Measurements from ENCODE around the gene MEGF8. TPM values are rescaled to one million over a fixed set of nuclear protein-coding genes. Genes with fewer than 3 reads are reported as not detected.

The MEGF8 gene
- total RNA-seq, 2 donors from 2014 or later, result 9.7 to 14.0 TPM

GRCh38 chr19:42297039-42297438 lies 28.4 kb upstream of the MEGF8 start:
- Mint-ChIP-seq H3K36me3 (ENCODE audit: insufficient read depth in 2 of 2) (peaks cover 2 to 6% of the 10 kb centered on the region in 2 donors), H3K27ac (no peak overlapping the region), H3K4me1 (ENCODE audit: low read depth) (peaks cover 15% of the 10 kb centered on the region), H3K4me3 (no peak overlapping the region), H3K27me3 (ENCODE audit: low read depth) (no peaks in the 10 kb centered on the region), H3K9me3 (no peaks in the 10 kb centered on the region)
- DNase-seq, result no peak
- ATAC-seq (replicated peaks in 1 of 2), result no peak

- H3K36me3 Mint-ChIP-seq (ENCODE audit: insufficient read depth in 2 of 2), result peaks cover 0 to 2% of the 10 kb centered on the region in 2 donors
- H3K4me3 Mint-ChIP-seq, result peak within 1 kb of the TSS; percentile 92 to 96
- H3K4me1 Mint-ChIP-seq (ENCODE audit: low read depth), result peaks cover 26% of the 10 kb centered on the region
- H3K27me3 Mint-ChIP-seq (ENCODE audit: low read depth), result no peaks in the 10 kb centered on the region
- H3K9me3 Mint-ChIP-seq, result no peaks in the 10 kb centered on the region
- peak; percentile 22 to 23 for ATAC-seq (replicated peaks in 1 of 2)
- DNase-seq, result peak in 1 of 2 donors; percentile 25
- peak within 1 kb of the TSS; percentile 51 for H3K27ac Mint-ChIP-seq
These were observed 23.7 kb upstream of the MEGF8 start, which contains the start of gene PRR19 for GRCh38 chr19:42301646-42302203. Gene PRR19, plus strand, starts transcription at chr19:42302132. Its CDS starts 7,453 bp downstream, at chr19:42309585.

DNA sequence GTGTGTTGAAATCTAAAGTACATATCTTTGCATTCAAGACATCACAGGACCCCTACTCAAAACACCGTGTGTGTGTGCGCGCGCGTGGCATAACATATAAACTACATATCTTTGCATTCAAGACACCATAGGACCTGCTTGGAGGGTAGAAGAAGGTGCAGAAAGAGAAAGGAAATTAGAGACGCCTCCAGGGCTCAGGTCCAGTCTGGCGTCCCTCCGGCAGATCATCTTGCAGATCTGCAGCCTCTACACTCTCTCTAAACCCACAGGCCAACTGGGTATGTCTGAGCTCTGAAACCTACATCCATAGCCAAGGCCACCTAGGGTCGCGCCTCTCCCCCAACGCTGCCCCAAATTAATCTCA lies 22.4 kb upstream of the MEGF8 start:
- Mint-ChIP-seq H3K4me1 (ENCODE audit: low read depth) (peaks cover 24% of the 10 kb centered on the region), H3K27me3 (ENCODE audit: low read depth) (no peaks in the 10 kb centered on the region), H3K9me3 (no peaks in the 10 kb centered on the region), H3K4me3 (peak overlapping the region; percentile 92 to 96), H3K36me3 (ENCODE audit: insufficient read depth in 2 of 2) (no peaks in the 10 kb centered on the region), H3K27ac (peak overlapping the region; percentile 10)
- no peak for DNase-seq
- peak; percentile 1 to 2 for ATAC-seq (replicated peaks in 1 of 2)

DNA sequence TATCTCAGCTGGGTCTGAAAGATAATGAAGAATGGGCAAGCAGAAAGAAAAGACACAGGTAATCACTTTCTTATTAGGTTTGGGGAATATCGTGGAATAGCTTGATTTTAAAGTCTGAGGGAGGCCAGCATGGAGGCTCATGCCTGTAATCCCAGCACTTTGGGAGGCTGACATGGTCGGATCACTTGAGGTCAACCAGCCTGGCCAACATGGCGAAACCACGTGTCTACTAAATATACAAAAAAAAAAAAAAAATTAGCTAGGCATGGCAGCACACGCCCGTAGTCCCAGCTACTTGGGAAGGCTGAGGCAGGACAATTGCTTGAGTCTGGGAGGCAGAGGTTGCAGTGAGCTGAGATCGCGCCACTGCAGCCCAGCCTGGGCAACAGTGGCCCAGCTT lies 21.6 kb upstream of the MEGF8 start:
- Mint-ChIP-seq H3K4me3 (peak overlapping the region in 1 of 2 donors; percentile 96), H3K36me3 (ENCODE audit: insufficient read depth in 2 of 2) (no peaks in the 10 kb centered on the region), H3K9me3 (no peaks in the 10 kb centered on the region), H3K4me1 (ENCODE audit: low read depth) (peaks cover 24% of the 10 kb centered on the region), H3K27me3 (ENCODE audit: low read depth) (no peaks in the 10 kb centered on the region), H3K27ac (peak overlapping the region; percentile 10)
- no peak for DNase-seq
- ATAC-seq (replicated peaks in 1 of 2), result no peak

- ATAC-seq (replicated peaks in 1 of 2) (no peak), DNase-seq (no peak)
- H3K36me3 Mint-ChIP-seq (ENCODE audit: insufficient read depth in 2 of 2), result no peaks in the 10 kb centered on the region
- peaks cover 9% of the 10 kb centered on the region for H3K27me3 Mint-ChIP-seq (ENCODE audit: low read depth)
- H3K9me3 Mint-ChIP-seq, result no peaks in the 10 kb centered on the region
- peaks cover 16% of the 10 kb centered on the region for H3K4me1 Mint-ChIP-seq (ENCODE audit: low read depth)
- H3K4me3 Mint-ChIP-seq, result no peak overlapping the region
- H3K27ac Mint-ChIP-seq, result no peak overlapping the region
These were observed 18.8 kb upstream of the MEGF8 start for GRCh38 chr19:42306646-42307045.

DNA sequence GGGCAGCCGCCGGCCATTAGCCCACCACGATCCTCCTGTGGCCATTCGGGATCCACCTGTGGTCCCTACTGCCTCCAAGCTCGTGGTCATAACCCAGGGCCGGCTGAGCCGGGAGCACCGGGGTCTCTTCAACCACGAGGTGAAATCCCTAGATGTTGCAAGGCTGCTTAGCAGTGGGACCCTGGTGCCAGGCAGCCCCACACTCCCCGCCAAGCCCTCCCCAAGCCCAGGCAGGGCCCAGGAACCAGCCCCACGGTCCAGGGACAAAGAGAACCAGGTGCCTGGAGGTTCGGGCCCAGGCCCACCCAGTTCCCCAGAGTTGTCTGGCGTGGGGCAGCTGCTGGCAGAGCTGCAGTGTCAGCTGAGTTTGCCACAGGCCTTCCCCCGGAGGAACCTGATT lies 15.7 kb upstream of the MEGF8 start:
- DNase-seq, result no peak
- peaks cover 0 to 1% of the 10 kb centered on the region in 2 donors for H3K36me3 Mint-ChIP-seq (ENCODE audit: insufficient read depth in 2 of 2)
- H3K4me1 Mint-ChIP-seq (ENCODE audit: low read depth), result peaks cover 15% of the 10 kb centered on the region
- H3K4me3 Mint-ChIP-seq, result no peak overlapping the region
- H3K27ac Mint-ChIP-seq, result no peak overlapping the region
- no peaks in the 10 kb centered on the region for H3K9me3 Mint-ChIP-seq
- no peak for ATAC-seq (replicated peaks in 1 of 2)
- peaks cover 36% of the 10 kb centered on the region for H3K27me3 Mint-ChIP-seq (ENCODE audit: low read depth)

- no peak for ATAC-seq (replicated peaks in 1 of 2)
- Mint-ChIP-seq H3K36me3 (ENCODE audit: insufficient read depth in 2 of 2) (peaks cover 0 to 1% of the 10 kb centered on the region in 2 donors), H3K27me3 (ENCODE audit: low read depth) (peaks cover 45% of the 10 kb centered on the region), H3K4me3 (peak overlapping the region in 1 of 2 donors; percentile 30), H3K4me1 (ENCODE audit: low read depth) (peaks cover 16% of the 10 kb centered on the region), H3K27ac (no peak overlapping the region), H3K9me3 (no peaks in the 10 kb centered on the region)
- DNase-seq, result no peak
These were observed 13.8 kb upstream of the MEGF8 start for GRCh38 chr19:42311657-42312056.

- H3K4me1 Mint-ChIP-seq (ENCODE audit: low read depth), result peaks cover 22% of the 10 kb centered on the region
- no peaks in the 10 kb centered on the region for H3K9me3 Mint-ChIP-seq
- peaks cover 0 to 1% of the 10 kb centered on the region in 2 donors for H3K36me3 Mint-ChIP-seq (ENCODE audit: insufficient read depth in 2 of 2)
- DNase-seq (no peak), ATAC-seq (replicated peaks in 1 of 2) (no peak)
- H3K27me3 Mint-ChIP-seq (ENCODE audit: low read depth), result peaks cover 51% of the 10 kb centered on the region
- H3K4me3 Mint-ChIP-seq, result peak overlapping the region; percentile 86 to 87
- H3K27ac Mint-ChIP-seq, result no peak overlapping the region
These were observed 13.1 kb upstream of the MEGF8 start for GRCh38 chr19:42312370-42312769.

DNA sequence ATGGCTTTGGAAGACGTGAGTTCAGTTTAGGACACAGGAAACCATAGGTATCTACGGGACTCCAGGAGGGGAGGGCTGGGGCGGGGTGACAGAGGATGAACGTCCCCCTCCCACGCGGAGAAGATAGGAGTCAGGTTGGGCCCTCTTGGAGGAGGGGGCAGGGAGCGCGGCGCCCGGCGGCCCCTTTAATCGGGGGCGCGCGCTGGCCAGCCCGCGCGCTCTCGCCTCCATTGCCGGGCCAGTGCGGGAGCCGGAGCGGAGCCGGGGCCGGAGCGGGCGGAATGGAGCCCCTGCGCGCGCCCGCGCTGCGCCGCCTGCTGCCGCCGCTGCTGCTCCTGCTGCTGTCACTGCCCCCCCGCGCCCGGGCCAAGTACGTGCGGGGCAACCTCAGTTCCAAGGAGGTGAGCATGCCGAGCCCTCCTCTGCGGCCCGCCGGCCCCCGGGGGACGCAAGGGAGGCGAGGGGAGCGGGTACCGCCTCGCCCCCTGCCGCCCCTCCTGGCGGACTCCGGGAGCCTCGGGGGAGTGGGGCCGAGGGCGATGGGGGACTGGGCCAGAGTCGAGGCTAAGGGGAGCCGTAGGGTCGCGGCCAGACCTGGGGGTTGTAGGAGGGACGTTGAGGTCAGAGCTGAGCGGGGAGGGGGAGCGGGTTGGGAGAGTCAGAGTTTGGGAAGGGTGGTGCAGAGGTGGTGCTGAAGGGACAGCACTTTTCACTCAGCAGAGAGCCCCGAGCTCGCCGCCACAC lies 12.2 kb upstream of the MEGF8 start, which contains the start of gene TMEM145:
Gene TMEM145 (plus strand): TSS at position 214 of the 744 bp plus-strand sequence. CDS start 68 bp downstream, at position 282.
- no peaks in the 10 kb centered on the region for H3K9me3 Mint-ChIP-seq
- H3K27me3 Mint-ChIP-seq (ENCODE audit: low read depth), result peaks cover 51% of the 10 kb centered on the region
- H3K36me3 Mint-ChIP-seq (ENCODE audit: insufficient read depth in 2 of 2), result peaks cover 0 to 1% of the 10 kb centered on the region in 2 donors
- ATAC-seq (replicated peaks in 1 of 2) (peak; percentile 84 to 85), DNase-seq (peak; percentile 67 to 69)
- H3K4me1 Mint-ChIP-seq (ENCODE audit: low read depth), result peaks cover 22% of the 10 kb centered on the region
- no peak within 1 kb of the TSS for H3K27ac Mint-ChIP-seq
- H3K4me3 Mint-ChIP-seq, result peak within 1 kb of the TSS; percentile 86 to 87

- Mint-ChIP-seq H3K4me3 (peak overlapping the region; percentile 64 to 87), H3K9me3 (no peaks in the 10 kb centered on the region), H3K4me1 (ENCODE audit: low read depth) (peaks cover 22% of the 10 kb centered on the region), H3K36me3 (ENCODE audit: insufficient read depth in 2 of 2) (peaks cover 0 to 1% of the 10 kb centered on the region in 2 donors), H3K27me3 (ENCODE audit: low read depth) (peaks cover 51% of the 10 kb centered on the region), H3K27ac (no peak overlapping the region)
- ATAC-seq (replicated peaks in 1 of 2) (no peak), DNase-seq (no peak)
These were observed 11.3 kb upstream of the MEGF8 start for GRCh38 chr19:42313840-42314755.

DNA sequence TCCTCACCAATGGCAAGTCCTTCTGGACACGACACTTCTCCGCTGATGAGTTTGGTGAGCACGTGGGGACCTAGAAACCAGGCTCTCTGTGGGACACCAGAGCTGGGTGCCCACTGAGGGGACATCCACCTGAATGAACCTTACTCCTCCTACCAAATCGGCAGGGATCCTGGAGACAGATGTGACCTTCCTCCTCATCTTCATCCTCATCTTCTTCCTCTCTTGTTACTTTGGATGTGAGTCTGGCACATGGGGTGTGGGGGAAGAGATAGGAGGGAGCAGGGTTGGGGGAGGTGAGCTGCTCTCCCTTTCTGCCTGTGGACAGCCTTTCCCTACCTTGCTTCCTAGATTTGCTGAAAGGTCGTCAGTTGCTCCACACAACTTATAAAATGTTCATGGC lies 10.4 kb upstream of the MEGF8 start:
- DNase-seq (no peak), ATAC-seq (replicated peaks in 1 of 2) (no peak)
- Mint-ChIP-seq H3K4me3 (peak overlapping the region in 1 of 2 donors; percentile 27), H3K27me3 (ENCODE audit: low read depth) (peaks cover 51% of the 10 kb centered on the region), H3K9me3 (no peaks in the 10 kb centered on the region), H3K36me3 (ENCODE audit: insufficient read depth in 2 of 2) (peaks cover 0 to 1% of the 10 kb centered on the region in 2 donors), H3K27ac (no peak overlapping the region), H3K4me1 (ENCODE audit: low read depth) (peaks cover 22% of the 10 kb centered on the region)

GRCh38 chr19:42316223-42317211 lies 8.9 kb upstream of the MEGF8 start:
- no peak for DNase-seq
- Mint-ChIP-seq H3K36me3 (ENCODE audit: insufficient read depth in 2 of 2) (peaks cover 0 to 1% of the 10 kb centered on the region in 2 donors), H3K9me3 (no peaks in the 10 kb centered on the region), H3K27ac (no peak overlapping the region), H3K4me3 (peak overlapping the region; percentile 30 to 31), H3K4me1 (ENCODE audit: low read depth) (peaks cover 22% of the 10 kb centered on the region), H3K27me3 (ENCODE audit: low read depth) (peaks cover 43% of the 10 kb centered on the region)
- ATAC-seq (replicated peaks in 1 of 2), result peak in 1 of 2 donors; percentile 36

Data from activated T-cell treated with anti-CD3 and anti-CD28 coated beads, Interleukin-2, amount 50 U/mL, for 72 hours (primary cell).